OCI-LY3 (cell line): ENCODE results near the gene HNRNPF.

Source experiments
- EZH2phosphoT487 ChIP-seq: fragments of 200-600 bp; shearing (Covaris generic); IDR thresholded peaks from 2 replicates; pipeline ENCODE4 v1.6.1; 2018; ENCODE audit warnings: antibody characterized with exemption, mixed run types, low read depth
- TF ChIP-seq, protein P1 (sequence below): fragments of 200-600, 300-600 bp; sonication (generic); IDR thresholded peaks from 2 replicates; pipeline ENCODE4 v1.5.1; 2014; ENCODE audit warnings: antibody characterized with exemption, low read length, low read depth

DNA sequence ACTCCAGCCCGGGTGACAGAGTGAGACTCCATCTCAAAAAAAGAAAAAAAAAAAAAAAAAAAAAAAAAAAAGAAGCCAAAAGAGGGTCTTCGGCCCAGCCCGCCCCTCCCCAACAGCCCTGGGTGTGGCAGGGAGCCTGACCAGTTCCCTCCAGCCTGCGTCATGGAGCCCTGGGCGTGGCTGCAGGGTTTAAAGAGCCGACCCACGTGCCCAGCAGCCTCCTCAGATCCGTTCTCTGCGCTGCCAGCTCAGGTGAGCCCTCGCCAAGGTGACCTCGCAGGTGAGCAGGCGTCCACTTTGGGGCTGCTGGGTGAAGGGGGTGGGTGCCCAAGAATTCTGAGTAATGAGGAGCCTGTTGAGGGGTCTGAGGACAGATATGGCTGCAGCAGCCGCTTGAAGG, 37.6 kb downstream of the HNRNPF start, which contains the start of gene FXYD4:
- TF ChIP-seq, protein P1, sequence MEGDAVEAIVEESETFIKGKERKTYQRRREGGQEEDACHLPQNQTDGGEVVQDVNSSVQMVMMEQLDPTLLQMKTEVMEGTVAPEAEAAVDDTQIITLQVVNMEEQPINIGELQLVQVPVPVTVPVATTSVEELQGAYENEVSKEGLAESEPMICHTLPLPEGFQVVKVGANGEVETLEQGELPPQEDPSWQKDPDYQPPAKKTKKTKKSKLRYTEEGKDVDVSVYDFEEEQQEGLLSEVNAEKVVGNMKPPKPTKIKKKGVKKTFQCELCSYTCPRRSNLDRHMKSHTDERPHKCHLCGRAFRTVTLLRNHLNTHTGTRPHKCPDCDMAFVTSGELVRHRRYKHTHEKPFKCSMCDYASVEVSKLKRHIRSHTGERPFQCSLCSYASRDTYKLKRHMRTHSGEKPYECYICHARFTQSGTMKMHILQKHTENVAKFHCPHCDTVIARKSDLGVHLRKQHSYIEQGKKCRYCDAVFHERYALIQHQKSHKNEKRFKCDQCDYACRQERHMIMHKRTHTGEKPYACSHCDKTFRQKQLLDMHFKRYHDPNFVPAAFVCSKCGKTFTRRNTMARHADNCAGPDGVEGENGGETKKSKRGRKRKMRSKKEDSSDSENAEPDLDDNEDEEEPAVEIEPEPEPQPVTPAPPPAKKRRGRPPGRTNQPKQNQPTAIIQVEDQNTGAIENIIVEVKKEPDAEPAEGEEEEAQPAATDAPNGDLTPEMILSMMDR: no peak
- TF ChIP-seq EZH2phosphoT487: no peak
